NOMO-1 treated with dmso at 0.1 percent for 144 hours (cell line): ENCODE results near the gene PKP1.
"Not testable (repeated sequence)": the region's sequence is repeated elsewhere in the genome, so short reads cannot be mapped to it uniquely, and the experiment has no call there.

Experiments used
- DNase-seq: peaks from one replicate; lab custom pipeline; 2025; ENCODE audit not compliant: unreplicated experiment; lab: John Stamatoyannopoulos, UW

The PKP1 gene

DNA sequence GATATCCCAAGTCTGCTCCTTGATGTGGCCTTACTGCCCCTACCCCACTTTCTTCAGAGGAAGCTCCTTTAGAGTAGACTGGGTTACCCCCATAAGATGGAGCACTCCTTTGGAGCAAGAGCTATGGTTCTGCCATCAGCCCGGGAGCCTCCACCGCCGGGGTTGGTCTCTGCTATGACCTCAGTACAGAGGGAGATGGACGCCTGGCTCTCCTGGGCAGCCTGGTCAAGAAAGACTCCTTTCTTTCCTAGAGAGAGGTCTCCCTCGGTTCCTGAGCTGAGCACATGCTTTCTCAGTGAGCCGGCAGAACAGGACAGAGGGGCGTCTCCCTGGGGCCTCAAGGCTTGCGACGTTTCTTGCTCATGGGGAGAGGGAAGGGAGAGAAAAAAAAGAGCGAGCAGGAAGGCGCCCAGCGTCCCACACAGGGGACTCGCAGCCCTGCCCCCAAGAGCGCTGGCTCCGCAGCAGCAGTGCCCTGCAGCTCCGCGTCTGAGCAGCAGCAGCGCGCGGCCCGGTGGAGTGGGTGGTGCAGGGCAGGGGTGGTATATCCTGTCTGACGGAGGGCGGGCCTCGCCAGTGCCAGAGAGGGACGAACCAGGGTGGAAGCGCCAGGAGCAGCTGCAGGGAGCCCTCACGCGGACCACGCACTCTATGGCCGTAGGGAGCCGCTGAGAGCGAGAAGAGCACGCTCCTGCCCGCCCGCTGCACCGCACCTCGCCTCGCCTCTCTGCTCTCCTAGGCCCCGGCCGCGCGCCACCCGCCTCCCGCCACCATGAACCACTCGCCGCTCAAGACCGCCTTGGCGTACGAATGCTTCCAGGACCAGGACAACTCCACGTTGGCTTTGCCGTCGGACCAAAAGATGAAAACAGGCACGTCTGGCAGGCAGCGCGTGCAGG lies at the start of gene PKP1:
TSS of gene PKP1 (plus strand) at position 576 of the 899 bp plus-strand sequence. CDS start at position 773, 197 bp downstream.
- DNase-seq = no peak

GRCh38 chr1:201239646-201240045 lies 43.7 kb upstream of the PKP1 start:
- DNase-seq = not testable (repeated sequence)

DNA sequence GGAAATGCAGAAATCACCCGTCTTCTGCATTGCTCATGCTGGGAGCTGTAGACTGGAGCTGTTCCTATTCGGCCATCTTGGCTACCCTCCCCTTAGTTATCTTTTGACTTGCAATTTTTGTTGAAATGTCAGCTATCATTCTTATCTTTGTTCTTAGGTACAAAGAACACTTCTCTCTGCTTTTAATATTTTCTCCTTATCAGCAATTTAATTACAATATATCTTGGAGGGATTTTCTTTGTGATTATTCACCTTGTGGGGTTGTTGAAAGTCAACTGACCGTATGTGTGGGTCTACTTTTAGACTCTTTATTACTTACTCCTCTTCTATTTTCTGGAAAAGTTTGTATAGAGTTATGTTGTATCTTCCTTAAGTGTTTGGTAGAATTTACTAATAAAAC lies 43.1 kb upstream of the PKP1 start:
- DNase-seq = no peak

- DNase-seq = no peak
Measured at GRCh38 chr1:201241736-201242135, 41.6 kb upstream of the PKP1 start.

- DNase-seq = no peak
Measured at GRCh38 chr1:201245082-201245481, 38.2 kb upstream of the PKP1 start.

DNA sequence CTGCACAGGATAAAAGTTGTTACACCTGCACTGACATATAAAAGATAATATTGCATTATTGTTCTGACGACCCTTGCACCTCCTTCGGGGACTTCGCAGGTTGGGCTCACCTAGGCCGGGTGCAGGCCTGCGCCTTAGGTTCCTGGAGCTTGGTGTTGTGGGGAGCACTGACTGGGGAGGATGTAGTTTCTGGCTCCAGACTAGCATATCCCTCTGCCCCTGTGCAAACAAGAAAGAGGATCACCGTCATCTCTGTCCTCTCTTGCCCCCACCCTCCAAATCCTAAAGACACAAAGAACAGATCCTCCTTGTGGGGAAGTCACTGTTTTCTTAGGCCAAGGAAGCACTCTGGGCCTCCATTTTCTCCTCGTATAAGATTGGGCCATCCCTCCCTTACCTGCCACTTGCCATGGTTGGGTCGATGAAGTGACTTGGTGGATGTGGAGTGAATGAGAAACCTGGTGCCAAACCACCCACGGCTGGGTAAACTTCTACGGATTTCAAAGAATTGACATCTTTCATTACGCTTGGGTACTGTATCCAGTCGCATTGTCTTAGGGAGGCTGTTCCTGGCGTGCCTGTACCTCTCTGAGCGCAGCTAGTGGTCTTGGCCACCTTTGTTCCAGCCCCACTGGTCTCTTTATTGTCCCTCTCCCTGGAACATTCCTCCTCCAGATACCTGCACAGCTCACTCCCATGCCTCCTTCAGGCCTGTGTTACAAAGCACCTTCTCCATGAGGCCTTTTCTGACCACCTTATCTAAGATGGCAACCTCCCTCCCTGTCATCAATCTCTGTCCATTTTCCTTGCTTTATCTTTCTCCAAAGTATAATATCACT lies 34.4 kb upstream of the PKP1 start:
- DNase-seq = no peak

DNA sequence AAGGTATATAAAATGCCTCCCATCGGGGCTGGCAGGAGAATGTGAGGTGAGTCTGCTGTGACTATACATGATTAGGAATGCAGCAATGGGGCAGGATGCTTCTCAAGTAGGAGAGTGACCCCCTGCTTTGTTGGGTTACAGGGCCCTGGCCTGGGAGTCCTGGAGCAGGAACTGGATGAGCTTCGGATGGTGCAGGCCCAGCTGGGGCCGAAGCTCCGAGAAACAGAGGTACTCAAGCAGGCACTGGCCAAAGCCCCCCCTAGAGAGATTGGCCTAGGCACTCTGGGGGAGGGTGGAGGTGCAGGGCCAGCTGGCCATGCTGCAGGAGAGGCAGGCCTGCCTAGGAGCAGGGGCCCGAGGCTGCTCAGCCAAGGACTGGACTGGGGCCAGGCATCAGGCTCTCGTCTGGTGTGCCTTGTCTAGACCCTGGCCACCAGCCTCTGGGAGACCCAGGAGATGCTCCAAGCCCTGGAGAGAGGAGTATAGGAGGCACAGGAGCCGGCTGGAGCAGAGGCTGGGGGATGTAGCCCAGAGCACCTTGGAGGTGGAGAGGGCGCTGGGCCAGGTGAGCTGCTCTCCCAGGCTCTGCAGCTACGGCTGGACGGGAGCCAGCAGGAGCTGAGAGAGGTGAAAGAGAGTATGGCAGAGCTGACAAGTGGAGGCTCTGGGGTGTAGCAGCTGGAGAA lies 32.8 kb upstream of the PKP1 start:
- DNase-seq = no peak

DNA sequence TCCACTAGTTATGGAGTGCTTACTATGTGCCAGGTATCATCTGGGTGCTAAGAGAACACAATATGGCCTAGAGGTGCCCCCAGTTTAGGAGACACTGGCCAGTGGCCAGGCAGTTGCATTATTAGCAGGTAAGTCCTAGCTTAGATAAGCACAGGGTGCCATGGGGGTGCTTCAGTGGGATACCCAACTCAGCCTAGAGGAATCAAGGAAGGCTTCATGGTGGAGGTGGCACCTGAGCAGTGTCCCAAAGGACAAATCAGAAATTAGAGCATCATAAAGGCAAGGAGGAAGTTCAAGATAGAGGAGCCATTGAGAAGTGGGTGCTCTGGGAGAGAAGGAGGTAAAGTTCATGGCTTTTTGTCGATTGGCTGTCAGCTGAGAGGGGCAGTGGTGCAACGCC lies 31.9 kb upstream of the PKP1 start:
- no peak for DNase-seq

DNA sequence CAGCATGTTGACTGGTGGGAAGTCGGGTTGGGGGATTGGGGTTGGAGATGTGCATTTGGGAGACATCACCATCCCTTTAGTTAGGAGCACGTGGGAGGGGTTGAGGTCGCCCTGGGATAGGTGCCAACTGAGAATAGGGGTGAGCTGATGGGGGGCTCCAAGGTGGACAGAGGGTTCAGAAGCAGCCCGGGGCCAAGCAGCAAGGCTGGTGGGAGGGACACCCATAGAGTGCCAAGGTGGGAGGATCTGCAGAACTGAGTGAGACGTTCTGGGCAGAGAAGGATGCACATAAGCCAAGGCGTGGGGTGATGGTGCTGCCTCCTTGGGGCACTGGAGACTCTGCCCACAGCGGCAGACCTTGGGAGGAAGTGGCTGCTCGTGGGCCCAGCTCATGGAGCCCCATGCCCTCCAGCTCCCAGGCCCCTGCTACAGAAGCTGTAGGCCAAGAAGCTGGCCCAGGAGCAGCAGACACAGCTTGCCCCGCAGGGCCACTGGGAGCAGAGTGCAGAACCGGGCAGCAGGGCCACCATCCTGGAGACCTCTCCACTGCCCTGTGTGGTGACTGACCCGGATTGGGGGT lies 31.4 kb upstream of the PKP1 start:
- no peak for DNase-seq

DNA sequence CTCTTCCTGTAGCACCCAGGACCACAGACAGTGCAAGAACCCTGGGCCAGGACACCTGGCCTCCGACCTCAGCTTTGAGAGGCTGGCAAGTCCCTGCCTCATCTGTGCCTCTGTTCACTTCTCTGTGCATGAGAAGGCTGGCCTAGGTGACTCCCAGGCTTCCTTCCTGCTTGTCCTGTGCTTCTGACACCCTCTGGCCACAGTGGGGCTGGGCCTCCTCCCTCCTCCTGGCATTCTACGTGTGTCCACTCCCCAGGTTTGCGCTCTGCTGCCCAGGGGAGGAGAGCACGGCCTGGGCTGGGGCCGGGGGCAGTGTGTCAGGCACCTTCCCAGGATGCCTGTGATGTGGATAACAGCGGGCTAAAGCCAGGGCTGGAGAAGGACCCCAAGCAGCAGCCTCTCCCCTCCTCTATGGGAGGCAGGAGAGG lies 30.3 kb upstream of the PKP1 start:
- DNase-seq = no peak

GRCh38 chr1:201253411-201253810 lies 29.9 kb upstream of the PKP1 start:
- DNase-seq = no peak

- no peak for DNase-seq
Measured at GRCh38 chr1:201253906-201254624, 29.2 kb upstream of the PKP1 start.

DNA sequence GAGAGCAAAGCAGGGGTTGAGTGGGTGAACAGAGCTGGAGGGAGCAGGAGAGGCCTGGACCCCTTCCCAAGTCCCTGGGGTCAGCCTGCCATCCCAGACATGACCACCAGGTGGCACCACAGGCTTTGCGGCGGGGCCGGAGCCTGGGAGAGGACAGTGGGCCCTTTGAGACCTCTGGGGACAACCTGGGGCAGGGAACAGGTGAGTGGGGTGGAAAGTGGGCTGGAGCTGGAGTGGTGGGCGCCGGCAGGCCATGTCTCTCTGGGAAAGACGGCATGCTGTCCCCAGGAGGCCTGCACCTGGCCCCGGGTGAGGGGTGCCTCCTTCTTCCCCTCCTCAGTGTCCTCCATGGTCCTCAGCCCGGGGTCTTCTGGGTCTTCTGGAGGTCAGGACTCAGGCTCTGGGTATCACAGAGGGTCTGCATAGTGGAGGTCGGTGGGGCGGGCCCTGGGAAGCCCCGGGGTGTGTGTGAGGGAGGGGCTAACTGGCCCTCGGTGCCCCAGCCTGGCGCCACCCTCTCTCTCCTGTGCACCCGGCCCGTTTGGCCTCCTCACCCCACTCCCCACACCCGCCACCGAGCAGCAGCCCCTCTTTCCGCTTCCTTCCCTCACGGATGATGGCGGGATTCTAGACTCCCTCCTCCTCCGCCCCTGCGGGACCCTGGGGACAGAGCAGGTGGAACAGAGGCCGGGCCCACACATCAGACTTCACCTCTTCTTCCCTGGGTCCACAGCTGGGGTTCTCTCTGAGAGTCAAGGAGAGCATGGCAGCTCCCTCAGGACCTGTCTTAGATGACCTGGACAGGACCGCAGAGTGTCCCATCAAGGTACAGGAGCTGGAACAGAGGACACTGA lies 28.5 kb upstream of the PKP1 start:
- no peak for DNase-seq

DNA sequence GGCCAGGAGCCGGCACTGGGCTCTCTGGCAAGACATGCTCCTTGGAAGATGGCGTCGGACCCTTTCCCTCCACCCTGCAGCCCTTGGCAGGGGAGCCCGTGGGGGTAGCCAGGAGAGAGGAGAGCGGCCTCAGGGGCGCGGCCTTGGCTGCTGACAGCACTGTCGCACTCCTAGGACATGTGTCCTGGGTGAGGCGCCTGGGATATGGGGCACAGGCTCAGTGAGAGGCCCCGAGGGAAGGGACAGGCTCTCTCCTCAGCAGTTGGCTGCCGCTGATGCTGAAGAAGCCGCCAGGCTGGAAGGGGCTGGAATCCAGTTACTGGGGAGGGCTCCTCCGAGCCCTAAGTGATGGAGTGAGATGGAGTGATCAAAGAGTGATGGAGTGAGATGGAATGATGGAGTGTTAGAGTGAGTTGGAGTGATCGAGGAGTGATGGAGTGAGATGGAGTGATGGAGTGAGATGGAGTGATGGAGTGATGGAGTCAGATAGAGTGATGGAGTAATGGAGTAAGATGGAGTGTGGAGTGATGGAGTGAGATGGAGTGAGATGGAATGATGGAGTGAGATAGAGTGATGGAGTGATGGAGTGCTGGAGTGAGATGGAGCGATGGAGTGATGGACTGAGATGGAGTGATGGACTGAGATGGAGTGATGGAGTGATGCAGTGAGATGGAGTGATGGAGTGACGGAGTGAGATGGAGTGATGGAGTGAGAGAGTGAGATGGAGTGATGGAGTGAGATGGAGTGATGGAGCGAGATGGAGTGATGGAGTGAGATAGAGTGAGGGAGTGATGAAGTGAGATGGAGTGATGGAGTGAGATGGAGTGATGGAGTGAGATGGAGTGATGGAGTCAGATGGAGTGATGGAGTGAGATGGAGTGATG lies 27.6 kb upstream of the PKP1 start:
- no peak for DNase-seq

GRCh38 chr1:201258132-201258531 lies 25.2 kb upstream of the PKP1 start:
- not testable (repeated sequence) for DNase-seq

GRCh38 chr1:201258763-201259230 lies 24.5 kb upstream of the PKP1 start:
- no peak for DNase-seq

GRCh38 chr1:201259476-201260235 lies 23.6 kb upstream of the PKP1 start:
- no peak for DNase-seq

- no peak for DNase-seq
Measured at GRCh38 chr1:201260236-201260590, 23.1 kb upstream of the PKP1 start.
